ENCODE data around the gene GRM3.

GRM3 gene

GRCh38 chr7:86908948-86909347, 265.2 kb downstream of the GRM3 start:
- no peak for DNase-seq

GRCh38 chr7:86911659-86912058, 267.9 kb downstream of the GRM3 start:
- no peak for DNase-seq

GRCh38 chr7:86913709-86914108, 270.0 kb downstream of the GRM3 start:
- no peak for DNase-seq
